Measurements from ENCODE around the gene RIPK1. TPM values are rescaled to one million over a fixed set of nuclear protein-coding genes. Genes with fewer than 3 reads are reported as not detected.
"Not testable (repeated sequence)": the region's sequence is repeated elsewhere in the genome, so short reads cannot be mapped to it uniquely, and the experiment has no call there.

Gene RIPK1
- polyA plus RNA-seq, 1 donor = 10.8 TPM

DNA sequence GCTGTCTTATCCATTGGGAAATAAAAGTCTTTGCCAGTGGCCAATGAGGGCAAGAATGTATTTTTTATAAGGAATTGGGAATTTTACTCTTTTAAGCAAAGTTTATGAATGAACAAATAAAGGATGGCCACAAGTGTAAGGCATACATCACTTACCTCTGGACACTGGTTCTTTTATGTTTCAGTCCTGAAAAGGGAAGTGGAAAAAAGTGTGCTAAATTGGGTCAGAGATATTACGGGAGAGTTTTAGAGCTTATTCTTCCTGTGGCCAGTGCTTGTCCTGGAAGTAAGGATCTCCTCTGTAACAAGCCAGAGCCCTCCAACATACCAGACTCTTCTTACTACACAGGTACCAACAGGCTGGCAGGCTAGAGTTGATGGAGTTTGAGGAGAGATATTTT lies 22.5 kb upstream of the RIPK1 start:
- no peak for DNase-seq

DNA sequence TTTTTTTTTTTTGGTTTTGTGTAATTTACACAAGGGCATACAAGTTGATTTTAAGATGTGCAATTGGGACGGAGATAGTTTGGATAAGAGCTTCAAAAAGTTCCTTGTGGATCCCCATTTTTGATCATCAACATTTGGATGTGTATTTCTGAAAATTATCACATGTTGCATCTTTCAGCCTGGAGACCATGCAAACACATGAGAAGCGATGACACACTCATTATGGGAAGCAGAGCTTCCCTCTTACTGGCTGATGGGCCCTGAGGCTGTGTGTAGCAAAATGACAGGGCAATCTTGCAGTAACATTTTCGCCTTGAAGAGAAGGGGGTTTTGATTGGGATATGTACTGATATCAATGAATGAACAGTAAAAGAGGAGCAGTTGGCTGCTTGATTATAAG lies 22.0 kb upstream of the RIPK1 start:
- no peak for DNase-seq

DNA sequence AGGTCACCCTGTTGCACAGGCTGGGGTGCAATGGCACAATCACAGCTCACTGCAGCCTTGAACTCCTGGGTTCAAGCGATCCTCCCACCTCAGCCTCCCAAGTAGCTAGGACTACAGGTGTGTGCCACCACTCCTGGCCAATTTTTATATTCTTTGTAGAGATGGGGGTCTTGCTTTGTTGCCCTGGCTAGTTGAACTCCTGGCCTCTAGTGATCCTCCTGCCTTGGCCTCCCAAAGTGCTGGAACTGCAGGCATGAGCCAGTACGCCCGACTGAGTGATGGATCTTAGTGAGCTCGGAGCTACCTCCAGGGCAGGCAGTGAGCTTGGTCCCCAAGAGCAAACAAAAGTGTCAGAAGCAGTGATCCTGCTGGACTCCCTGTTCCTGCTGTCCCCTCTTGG lies 20.3 kb upstream of the RIPK1 start:
- not testable (repeated sequence) for DNase-seq

DNA sequence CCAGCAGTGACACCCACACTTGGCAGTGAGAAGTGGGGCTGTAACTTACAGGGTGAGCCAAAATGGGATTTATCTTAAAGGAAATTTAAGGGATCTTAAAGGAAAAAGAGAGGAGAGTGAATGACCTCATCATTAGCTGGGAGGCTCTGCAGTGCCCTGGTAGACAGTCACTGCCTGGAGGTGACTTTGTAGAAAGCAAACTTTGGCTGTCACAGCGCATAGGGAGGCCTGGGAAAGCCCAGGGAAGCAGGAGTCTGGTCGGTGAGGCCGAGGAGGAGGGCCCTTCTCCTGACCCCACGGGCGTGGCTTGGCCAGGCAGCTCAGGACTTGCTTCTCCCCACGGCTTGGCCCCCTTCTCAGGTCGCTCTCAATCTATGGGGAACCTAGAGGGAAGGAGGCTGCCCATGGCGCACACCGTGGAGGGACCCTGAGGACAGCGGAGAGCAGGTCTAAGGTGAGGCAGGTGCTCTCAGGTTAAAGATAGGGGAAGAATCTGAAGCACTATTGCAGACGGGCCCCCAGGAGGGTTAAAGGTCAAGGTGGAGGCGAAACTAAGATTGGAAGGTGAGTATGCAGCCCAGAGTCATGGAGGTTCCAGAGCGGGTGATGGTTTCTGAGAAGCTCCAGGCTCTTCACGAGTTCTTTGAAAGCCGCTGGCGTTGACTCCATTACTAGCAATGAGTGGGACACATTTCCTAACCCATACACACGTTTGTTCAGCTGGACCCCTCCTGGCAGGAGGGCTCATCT lies 15.6 kb upstream of the RIPK1 start:
- DNase-seq = no peak

DNA sequence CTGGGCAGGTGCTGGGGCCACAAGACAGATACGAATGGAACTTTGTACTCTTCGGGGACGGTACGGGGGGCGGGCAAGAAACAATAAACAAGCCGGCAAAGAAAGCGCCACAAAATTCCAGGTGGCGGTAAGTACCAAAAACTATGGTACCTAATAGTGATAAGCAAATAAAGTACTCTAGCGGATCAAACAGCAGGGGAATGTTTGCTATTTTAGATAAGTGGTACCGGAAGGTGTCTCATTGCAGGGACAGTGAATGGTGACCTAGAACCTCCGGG lies 15.1 kb upstream of the RIPK1 start:
- DNase-seq = no peak

DNA sequence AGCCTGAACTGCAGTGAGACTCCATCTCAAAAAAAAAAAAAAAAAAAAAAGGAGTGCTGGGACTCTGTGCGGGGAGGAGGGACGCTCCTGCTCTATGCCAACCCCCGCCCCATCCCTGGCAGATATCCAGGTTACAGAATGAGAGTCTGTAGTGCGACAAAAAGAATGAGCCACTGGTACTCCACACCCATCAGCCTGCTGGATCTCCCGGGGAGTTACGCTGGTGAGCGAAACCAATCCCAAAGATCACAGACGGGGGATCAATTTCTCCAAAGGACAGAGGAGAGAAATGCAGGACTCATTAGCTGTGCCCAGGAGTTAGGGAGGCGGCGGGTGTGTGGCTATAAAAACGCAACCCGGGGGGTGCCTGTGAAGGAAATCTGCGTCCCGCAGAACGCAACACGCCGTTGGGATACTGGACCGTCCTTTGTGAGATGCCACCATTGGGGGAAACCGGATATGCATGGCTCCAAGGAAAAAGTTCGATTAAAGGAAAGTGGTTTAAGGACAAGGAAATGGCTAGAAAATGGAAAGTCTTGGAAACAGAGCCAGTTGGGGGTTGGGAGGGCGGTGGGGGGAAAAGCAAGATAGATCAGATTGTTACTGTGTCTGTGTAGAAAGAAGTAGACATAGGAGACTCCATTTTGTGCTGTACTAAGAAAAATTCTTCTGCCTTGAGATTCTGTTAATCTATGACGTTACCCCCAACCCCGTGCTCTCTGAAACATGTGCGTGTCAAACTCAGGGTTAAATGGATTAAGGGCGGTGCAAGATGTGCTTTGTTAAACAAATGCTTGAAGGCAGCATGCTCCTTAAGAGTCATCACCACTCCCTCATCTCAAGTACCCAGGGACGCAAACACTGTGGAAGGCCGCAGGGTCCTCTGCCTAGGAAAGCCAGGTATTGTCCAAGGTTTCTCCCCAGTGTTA lies 13.8 kb upstream of the RIPK1 start:
- DNase-seq = peak; percentile 60

DNA sequence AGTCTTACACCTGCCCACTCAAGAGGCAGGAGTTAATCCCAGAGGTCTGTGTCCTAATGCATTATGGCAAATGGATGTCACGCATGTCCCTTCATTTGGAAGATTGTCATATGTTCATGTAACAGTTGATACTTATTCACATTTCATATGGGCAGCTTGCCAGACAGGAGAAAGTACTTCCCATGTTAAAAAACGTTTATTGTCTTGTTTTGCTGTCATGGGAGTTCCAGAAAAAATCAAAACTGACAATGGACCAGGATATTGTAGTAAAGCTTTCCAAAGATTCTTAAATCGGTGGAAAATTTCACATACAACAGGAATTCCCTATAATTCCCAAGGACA lies 13.2 kb upstream of the RIPK1 start:
- DNase-seq = not testable (repeated sequence)

DNA sequence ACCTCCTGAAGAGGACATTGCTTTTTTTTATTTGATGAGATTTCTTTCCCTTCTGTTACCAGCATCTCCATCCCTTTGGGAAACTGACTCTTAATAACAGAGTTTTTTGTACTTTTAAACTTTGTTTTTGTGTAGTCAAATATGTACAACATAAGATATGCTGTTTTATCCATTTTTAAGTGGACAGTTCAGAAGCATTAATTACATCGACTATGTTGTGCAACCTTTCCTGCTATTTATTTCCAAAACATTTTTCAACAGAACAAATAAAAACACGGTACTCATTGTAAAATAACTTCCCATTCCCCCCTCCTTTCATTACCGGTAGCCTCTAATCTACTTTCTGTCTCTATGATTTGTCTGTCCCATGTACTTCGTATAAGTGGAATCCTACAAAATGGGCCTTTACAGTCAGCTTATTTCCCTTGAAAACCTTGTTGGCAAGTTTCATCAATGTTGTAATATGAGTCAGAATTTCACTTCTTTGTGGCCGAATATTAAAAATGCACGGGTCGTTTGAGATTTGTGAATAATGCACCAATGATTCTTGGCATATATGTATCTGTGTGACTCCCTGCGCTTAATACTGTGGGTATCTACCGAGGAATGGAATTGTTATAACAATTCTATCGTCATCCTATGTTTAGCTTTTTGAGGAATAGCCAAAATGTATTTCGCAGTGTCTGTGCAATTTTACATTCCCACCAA lies 11.1 kb upstream of the RIPK1 start:
- no peak for DNase-seq

DNA sequence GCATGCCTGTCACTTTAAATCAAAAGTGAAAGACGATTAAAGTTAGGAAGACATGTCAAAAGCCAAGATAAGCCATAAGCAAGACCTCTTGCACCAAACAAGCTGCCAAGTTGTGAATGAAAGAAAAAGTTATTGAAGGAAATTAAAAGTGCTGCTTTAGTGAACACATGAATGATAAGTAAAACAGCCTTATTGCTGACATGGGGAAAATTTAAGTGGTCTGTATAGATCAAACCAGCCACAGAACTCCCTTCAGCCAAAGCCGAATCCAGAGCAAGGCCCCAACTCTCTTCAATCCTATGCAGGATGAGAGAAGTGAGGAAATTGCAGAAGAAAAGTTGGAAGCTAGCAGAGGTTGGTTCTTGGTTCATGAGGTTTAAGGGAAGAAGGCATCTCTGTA lies 9.3 kb upstream of the RIPK1 start:
- DNase-seq = no peak

DNA sequence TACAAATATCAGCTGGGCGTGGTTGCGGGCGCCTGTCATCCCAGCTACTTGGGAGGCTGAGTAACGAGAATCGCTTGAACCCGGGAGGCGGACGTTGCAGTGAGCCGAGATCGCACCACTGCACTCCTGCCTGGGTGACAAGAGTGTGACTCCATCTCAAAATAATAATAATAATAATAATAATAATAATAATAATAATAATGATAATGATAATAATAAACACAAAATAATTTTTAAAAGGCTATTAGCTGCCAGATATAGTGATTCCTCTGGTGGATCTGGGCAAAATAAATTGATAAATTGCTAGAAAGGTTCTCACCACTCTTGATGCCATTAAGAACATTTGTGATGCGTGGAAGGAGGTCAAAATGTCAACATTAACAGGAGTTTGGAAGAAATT lies 8.2 kb upstream of the RIPK1 start:
- DNase-seq = not testable (repeated sequence)

DNA sequence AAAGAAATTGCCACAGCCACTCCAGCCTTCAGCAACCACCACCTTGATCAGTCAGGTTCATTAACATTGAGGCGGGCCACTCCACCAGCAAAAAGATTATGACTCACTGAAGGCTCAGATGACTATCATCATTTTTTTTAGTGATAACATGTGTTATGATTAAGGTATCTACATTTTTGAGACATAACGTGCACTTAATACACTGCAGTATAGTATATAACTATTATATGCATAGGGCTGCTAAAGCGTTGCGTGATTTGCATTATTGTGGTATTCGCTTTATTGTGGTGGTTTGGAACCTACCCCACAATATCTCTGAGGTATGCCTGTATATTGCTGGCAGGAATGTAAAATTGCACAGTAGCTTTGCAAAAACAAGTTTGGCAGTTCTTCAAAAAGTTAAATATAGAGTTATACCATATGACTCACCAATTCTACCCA lies 6.8 kb upstream of the RIPK1 start:
- DNase-seq = no peak

DNA sequence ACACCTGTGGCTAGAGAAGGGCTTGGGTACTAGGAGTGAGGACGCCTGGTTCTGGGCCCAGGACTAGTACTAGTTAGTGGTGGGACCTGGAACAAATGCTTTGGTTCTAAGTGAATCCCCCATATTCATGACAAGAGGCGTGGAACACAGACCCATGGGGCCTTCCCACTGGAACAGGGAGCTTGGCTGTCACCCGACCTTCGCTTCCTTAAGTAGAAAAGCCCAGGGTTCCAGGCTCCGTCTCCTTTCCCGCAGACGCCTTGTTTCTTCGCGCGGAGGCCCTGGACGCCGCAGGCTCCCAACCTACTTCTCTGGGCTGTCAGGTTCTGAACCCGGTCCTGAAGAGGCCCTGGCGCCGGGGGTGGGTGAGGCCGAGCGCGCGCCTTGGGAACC lies 5.0 kb upstream of the RIPK1 start:
- not testable (repeated sequence) for DNase-seq

DNA sequence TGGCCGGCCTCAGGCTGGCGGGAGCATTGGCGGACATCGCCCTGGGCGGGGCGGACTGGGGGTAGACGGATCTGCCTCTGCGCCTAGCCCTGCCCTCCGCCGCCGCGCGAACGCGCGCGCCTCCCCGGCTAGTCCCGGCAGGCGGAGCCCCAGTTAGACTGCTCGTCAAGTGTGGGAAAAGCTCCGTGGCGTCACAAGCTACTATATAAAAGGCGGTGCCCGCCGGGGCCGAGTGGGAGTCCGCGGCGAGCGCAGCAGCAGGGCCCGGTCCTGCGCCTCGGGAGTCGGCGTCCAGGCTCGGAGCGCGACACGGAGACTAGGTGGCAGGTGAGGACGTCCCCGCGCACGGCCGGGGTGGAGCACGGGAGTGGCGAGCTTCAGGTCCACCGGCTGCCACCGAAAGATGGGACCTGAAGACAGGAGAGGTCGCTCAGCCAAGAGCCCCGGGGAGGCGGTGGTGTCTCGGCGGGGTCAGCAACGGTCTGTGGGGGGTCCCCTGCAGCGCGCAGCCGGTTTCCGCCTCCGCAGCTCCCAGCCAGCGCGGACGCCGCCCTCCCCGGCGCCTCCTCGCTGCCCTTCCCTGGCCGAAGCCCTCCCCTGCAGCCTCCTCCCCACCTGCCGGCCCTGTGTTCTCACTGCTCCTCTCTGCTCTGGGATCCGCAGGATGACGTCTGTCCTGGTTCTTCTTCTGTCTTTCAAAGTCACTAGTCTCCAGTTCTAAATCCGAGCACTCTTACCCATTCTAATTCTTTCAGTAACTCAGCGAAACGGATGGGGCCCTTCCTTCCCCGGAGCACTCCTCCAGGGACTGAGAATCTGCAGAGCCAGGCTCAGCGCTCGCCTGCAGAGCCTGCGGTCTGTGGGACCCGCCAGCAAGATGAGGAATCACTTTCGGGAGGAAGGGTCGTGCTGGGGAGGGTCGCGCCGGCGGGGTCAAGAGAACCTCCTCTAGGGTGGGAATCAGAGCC lies 4.3 kb upstream of the RIPK1 start:
- peak; percentile 93 for DNase-seq

DNA sequence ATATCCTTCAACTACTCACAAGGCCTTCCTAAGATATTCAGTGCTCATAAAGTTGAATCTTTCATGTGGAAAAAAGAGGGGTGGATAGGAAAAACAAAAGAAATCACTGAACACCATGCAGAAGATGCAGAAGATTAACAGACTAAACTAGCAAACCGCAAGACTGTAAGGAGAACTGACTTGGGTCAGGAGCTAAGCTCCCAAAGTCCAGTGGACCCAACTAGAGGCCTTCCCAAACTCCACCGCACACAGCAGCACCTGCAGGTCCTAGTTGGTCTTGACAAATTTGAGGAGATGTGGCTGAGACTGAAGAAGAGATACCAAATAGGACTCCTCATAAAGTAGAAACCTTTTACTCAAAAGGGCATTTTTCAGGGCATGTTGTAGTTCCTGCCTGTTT lies 3.3 kb downstream of the RIPK1 start:
- no peak for DNase-seq

DNA sequence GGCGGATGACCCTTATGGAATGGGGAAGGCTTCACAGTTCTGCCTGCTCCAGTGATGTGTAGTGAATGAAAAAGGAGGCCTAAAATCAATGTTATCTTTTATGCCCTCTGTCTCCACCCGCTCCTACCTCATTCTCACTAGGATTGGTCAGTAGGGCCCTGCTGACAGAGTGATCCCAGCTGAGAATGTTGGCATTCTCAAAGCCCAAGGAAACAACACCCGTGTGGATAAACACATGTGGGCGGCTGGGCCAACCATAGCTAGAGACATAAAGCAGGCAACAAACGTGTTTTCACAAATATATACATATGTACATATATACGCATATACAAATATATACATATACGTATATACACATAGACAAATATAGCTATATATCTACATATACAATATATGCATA lies 4.5 kb downstream of the RIPK1 start:
- DNase-seq = no peak

DNA sequence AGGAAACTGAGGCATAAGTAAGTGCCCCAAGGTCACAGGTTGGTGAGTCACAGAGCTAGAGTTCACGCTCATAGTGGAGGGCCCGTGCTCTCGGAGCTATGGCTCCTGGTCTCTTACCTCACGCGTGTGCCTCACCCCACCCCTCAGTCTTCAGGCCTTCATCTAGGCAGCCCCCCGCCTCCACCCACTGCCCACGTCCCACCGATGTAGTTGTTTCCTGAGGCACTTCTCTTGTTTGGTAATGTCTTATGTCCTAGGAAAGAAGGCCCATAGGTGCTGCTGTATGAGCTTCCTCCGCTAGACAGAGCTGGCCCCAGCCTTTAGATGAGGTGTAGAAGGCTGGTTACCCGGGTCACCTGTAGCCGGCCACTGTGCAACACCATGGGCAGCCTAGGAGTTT lies 5.1 kb downstream of the RIPK1 start:
- no peak for DNase-seq

DNA sequence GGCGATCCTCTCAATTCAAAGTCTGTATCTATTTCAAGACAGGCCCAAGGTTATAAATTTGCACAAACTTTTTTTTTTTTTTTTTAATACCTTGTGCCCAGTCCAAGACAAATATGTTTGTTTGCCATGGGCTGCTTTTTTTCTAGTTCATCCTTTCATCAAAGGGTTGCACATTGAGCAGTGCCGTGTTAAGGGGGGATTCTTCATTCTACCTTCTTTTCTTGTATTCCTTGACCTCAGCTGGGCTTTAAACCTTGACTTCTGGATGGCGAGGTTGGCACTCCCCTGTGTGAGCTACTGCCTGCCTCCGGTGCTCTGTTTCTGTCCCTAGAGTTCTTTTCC lies 7.4 kb downstream of the RIPK1 start:
- no peak for DNase-seq

DNA sequence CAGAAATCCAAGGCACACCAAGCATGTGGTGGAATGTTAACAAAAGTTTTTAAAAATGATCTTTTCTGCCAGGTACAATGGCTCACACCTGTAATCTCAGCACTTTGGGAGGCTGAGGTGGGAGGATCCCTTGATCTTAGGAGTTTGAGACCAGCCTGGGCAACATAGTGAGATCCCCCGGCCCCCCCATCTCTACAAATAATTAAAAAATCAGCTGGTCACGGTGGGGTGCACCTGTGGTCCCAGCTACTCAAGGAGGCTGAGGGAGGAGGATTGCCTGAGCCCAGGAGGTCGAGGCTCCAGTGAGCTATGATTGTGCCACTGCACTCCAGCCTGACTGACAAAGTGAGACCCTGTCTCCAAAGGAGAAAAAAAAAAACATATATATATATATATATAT lies 8.0 kb downstream of the RIPK1 start:
- DNase-seq = no peak

DNA sequence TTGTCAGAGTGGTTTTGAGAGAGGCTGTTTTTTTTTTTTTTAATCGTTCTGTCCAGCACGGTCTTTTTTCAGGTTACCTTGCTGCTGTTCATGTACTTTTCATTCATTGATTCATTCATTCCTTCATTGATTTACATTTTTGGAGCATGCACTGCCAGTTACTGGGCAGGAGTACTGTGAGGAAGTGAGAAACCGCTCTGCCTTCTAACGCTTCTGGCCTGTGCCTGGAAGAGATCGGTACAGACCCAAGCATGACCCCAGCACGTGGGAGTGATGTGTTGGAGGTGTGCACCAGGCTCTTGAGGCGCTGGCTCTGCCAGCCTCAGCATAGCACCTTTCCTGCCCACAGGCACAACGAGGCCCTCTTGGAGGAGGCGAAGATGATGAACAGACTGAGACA lies 9.1 kb downstream of the RIPK1 start:
- no peak for DNase-seq

DNA sequence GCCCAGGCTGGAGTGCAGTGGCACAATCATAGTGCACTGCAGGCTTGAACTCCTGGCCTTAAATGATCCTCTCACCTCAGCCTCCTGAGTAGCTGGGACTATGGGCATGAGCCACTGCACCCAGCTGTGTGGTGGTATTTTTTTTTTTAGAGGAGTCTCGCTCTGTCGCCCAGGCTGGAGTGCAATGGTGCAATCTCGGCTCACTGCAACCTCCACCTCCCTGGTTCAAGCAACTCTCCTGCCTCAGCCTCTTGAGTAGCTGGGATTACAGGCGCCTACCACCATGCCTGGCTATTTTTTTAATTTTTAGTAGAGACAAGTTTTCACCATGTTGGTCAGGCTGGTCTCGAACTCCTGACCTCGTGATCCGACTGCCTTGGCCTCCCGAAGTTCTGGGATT lies 10.7 kb downstream of the RIPK1 start:
- not testable (repeated sequence) for DNase-seq

DNA sequence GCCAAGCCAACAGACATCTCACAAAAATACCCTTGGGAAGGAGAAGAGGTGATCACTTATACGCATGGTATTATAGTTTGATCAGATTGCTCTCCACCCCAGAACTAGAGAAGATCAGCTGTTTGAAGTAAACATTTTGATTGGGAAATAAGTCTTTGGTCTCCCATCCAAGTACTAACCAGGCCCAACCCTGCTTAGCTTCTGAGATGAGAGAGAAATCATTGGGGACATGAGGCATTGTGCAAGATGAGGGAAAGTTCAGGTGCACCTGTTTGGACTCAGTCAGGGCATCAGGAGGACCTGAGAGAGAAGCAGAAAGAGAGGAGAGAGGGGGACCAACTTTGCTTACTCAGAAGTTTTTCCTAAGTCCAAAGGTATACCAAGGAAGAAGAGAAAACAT lies 11.4 kb downstream of the RIPK1 start:
- DNase-seq = no peak

DNA sequence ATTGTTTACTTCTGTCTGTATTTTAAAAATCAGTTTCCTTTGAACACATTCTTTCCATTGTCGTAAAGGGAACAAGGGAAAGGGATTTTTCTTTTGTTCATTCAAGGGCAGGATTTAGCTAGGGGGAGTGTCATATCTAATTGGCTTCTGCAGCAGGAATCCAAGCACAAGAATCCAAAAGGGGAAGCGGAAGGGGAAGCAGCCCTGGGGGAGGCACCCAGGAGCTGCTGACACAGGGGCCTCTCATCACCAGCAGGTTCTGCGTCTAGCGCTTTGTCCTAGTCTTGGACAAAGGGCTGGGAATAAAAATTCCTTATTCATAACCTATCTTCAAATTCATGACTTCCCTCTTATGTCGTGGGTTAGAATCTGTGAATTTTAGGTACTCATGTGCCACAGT lies 13.7 kb downstream of the RIPK1 start:
- peak; percentile 17 for DNase-seq

DNA sequence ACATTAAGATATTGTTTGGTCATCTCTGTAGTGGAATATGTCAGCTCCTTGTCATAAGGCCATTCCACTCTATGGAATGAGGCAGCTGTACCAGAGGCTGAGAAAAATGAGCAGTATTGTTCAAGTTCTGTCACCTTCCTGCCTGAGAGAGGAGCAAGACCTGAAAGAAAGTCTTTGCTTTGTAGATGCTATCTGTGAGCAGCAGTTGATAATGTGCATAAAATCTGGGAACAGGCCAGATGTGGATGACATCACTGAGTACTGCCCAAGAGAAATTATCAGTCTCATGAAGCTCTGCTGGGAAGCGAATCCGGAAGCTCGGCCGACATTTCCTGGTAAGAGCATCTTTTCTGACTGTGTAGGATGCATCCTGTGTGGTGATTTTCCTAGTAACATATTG lies 16.8 kb downstream of the RIPK1 start:
- DNase-seq = no peak
